Astrocyte (in vitro differentiated cells and primary cell): ENCODE measurements around the gene UQCR10.

Source experiments
- CTCF ChIP-seq: IDR thresholded peaks from 2 replicates; pipeline ENCODE4 v1.5.1; 2011; ENCODE audit warnings: low read depth, mild to moderate bottlenecking, inconsistent platforms, low read length, moderate library complexity; ENCODE audit not compliant: insufficient read depth
- EZH2 ChIP-seq: IDR thresholded peaks from 2 replicates; pipeline ENCODE4 v1.6.1; 2012; ENCODE audit warnings: mild to moderate bottlenecking, low read length, inconsistent platforms; ENCODE audit not compliant: insufficient read depth

DNA sequence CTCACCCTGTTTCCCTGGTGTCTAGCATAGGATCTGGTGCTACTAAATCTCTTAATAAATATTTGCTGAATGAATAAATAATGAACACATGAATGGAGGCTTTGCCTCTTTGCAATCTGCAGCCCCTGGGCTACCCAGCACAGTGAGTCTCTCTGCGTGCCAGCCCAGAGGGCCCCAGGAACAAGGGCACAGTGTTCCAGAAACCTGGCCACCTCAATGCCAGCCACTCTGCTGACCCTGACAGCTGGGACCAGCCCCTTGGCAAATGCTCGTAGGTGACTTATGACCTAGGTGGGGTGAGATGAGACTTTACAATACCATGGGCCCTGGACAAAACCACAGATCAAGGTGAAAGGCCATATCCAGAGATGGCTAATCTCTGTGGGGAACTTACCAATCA is 31.6 kb downstream of the UQCR10 start:
- no peak for TF ChIP-seq CTCF
- no peak for TF ChIP-seq EZH2
